ENCODE measurements around the gene SEC61A2.

The SEC61A2 gene

DNA sequence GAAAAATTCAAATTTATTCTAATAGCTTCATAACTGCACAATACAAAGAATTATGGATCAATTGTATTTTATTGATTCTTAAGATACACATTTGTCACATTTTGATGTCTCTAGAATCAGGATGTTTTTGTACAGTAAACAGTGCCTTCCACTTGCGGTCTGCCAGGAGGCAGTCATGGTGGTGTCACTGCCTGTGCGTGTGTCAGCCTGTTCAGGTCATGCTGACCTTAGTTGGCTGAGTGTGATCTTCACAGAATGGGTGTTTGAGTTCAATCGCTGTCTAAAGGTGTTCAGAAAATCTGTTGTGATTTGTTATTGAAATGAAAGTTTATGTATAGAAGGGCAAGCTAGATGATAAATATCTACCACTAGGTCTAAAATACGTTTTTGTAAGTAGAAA, 20.7 kb downstream of the SEC61A2 start:
- peaks cover 7% of the 10 kb centered on the region for H3K36me3 ChIP-seq (replicated peaks)
- in situ Hi-C loops (cut with HindIII; ENCODE audit: low pct_ligation_motif_present, low sequenced_read_pairs): no loop called here
- no peak for DNase-seq
- no peak overlapping the region for H3K4me3 ChIP-seq (ENCODE audit: low read depth, low read length)
- no peak overlapping the region for H3K27ac ChIP-seq
- TF ChIP-seq, protein P1, sequence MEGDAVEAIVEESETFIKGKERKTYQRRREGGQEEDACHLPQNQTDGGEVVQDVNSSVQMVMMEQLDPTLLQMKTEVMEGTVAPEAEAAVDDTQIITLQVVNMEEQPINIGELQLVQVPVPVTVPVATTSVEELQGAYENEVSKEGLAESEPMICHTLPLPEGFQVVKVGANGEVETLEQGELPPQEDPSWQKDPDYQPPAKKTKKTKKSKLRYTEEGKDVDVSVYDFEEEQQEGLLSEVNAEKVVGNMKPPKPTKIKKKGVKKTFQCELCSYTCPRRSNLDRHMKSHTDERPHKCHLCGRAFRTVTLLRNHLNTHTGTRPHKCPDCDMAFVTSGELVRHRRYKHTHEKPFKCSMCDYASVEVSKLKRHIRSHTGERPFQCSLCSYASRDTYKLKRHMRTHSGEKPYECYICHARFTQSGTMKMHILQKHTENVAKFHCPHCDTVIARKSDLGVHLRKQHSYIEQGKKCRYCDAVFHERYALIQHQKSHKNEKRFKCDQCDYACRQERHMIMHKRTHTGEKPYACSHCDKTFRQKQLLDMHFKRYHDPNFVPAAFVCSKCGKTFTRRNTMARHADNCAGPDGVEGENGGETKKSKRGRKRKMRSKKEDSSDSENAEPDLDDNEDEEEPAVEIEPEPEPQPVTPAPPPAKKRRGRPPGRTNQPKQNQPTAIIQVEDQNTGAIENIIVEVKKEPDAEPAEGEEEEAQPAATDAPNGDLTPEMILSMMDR (IDR thresholded peaks at IDR 0.05; ENCODE audit: low read depth, low read length, missing control alignments): no peak
- no peaks in the 10 kb centered on the region for H3K27me3 ChIP-seq (replicated peaks)

DNA sequence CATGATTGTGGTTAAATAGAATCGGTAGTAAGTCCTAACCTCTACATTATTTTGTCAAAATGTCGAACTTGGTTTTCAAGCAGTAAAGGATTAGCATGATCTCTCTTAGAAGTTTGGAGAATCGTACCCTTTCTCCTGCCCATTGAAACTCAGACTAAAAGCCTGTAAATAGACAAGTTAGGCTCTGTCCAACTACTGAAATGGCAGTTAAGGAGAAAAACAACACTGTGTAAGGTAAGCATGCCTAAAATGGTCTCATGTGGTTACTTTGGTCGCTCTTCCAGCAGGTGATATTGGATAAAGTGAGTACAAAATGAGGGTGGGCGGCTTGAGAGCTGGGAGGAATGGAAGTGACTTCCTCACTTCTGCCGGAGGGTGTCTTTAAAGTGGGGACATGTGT, 25.0 kb downstream of the SEC61A2 start:
- in situ Hi-C loops (cut with HindIII; ENCODE audit: low pct_ligation_motif_present, low sequenced_read_pairs): no loop called here
- TF ChIP-seq, protein P1 (IDR thresholded peaks at IDR 0.05; ENCODE audit: low read depth, low read length, missing control alignments): no peak
- H3K36me3 ChIP-seq (replicated peaks): peaks cover 8% of the 10 kb centered on the region
- no peaks in the 10 kb centered on the region for H3K27me3 ChIP-seq (replicated peaks)
- no peak overlapping the region for H3K4me3 ChIP-seq (ENCODE audit: low read depth, low read length)
- no peak for DNase-seq
- no peak overlapping the region for H3K27ac ChIP-seq

DNA sequence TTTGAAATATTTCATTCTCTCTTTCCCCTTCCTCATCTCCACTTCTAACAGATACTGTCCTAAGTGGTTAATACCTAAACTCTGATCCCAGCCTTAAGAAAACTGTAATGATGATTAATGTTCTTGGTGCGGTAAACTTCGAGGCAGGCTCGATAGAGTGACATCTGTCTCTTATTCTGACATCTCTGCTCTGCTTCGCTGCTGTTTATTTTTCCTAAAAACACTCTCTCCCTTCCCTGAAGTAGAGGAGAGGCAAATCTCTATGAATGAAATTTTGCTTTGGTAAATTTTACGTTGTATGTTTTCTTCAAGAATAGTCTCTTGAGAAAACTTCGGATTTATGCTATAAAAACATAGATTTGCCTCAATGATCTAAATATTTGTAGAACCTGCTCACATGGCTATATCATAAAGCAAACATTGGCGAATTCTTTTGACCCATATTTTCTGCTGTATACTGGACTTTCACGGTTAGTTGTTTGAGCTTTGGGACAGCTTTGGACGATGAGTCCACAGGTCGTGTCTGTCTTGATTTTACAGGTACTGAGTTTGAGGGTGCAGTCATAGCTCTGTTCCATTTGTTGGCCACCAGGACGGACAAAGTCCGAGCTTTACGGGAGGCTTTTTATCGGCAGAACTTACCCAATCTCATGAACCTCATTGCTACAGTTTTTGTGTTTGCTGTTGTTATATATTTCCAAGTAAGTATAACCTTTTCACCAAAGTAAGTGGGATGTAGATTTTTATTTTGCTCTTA, 27.1 kb downstream of the SEC61A2 start:
- TF ChIP-seq, protein P1 (IDR thresholded peaks at IDR 0.05; ENCODE audit: low read depth, low read length, missing control alignments): no peak
- in situ Hi-C loops (cut with HindIII; ENCODE audit: low pct_ligation_motif_present, low sequenced_read_pairs): no loop called here
- no peaks in the 10 kb centered on the region for H3K27me3 ChIP-seq (replicated peaks)

DNA sequence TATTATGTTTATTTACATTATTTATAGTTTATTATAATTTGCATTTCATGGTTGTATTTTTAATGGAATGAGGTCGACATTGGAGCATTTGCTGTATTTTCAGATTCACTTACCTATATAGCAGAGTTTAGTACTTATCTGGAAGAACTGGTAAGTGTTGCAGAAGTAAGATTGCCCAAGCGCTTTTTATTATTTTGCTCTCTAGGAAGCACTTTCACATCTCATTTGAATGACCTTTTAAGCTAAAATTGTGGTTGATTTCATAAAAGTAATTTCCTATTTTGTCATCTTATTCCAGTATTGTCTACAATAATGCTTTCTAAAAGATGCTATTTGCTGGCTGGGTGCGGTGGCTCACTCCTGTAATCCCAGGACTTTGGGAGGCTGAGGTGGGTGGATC, 28.6 kb downstream of the SEC61A2 start:
- H3K27me3 ChIP-seq (replicated peaks): no peaks in the 10 kb centered on the region
- no peak overlapping the region for H3K27ac ChIP-seq
- no peak overlapping the region for H3K4me3 ChIP-seq (ENCODE audit: low read depth, low read length)
- TF ChIP-seq, protein P1 (IDR thresholded peaks at IDR 0.05; ENCODE audit: low read depth, low read length, missing control alignments): no peak
- DNase-seq: no peak
- H3K36me3 ChIP-seq (replicated peaks): peaks cover 19% of the 10 kb centered on the region
- in situ Hi-C loops (cut with HindIII; ENCODE audit: low pct_ligation_motif_present, low sequenced_read_pairs): no loop called here

More for the DNA sequence above, 27.1 kb downstream of the SEC61A2 start:
- DNase-seq: no peak
- Histone ChIP-seq H3K4me3 (ENCODE audit: low read depth, low read length) (no peak overlapping the region), H3K27ac (no peak overlapping the region), H3K36me3 (replicated peaks) (peaks cover 10% of the 10 kb centered on the region)

DNA sequence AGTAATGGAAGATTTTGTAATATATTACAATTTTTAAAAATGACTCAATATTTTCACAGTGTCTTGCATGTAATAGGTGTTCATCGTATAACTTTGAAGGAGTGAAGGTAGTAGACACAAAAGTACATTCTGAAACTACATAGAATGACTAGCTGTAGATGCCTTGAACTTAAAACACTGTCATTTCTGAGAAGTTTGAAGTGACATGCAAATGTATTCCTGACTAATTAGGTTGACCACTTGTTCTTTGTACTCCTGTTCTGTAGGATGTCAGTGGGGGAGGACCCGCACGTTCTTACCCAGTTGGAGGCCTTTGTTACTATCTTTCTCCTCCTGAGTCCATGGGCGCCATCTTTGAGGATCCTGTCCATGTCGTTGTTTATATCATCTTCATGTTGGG, 31.2 kb downstream of the SEC61A2 start:
- in situ Hi-C loops (cut with HindIII; ENCODE audit: low pct_ligation_motif_present, low sequenced_read_pairs): no loop called here

More for the DNA sequence above, 31.2 kb downstream of the SEC61A2 start:
- no peaks in the 10 kb centered on the region for H3K27me3 ChIP-seq (replicated peaks)
- no peak overlapping the region for H3K4me3 ChIP-seq (ENCODE audit: low read depth, low read length)
- TF ChIP-seq, protein P1 (IDR thresholded peaks at IDR 0.05; ENCODE audit: low read depth, low read length, missing control alignments): no peak
- DNase-seq: no peak
- H3K27ac ChIP-seq: no peak overlapping the region
- H3K36me3 ChIP-seq (replicated peaks): peaks cover 32% of the 10 kb centered on the region
